Astrocyte (in vitro differentiated cells and primary cell): ENCODE measurements around the gene CIT. TPM values are rescaled to one million over a fixed set of nuclear protein-coding genes. Genes with fewer than 3 reads are reported as not detected.

Source experiments
- DNase-seq: peaks from one replicate; pipeline ENCODE4 v3.0.0-alpha.2; 2010; ENCODE audit warnings: low read depth
- FAIRE-seq: peaks from 2 replicates; lab custom pipeline; 2011; peaks lifted over from hg19 to GRCh38; lab: Jason Lieb, UNC
- H2AFZ ChIP-seq: 2 replicates; pipeline ENCODE4 v1.6.0; 2012; ENCODE audit warnings: low read depth, low read length, inconsistent platforms
- H3K27ac ChIP-seq: 2 replicates; pipeline ENCODE4 v1.5.1; 2011; ENCODE audit warnings: low read depth, low read length, inconsistent platforms
- H3K27me3 ChIP-seq: 2 replicates; pipeline ENCODE4 v1.6.0; 2011; ENCODE audit warnings: low read length, inconsistent platforms; ENCODE audit not compliant: insufficient read depth
- H3K36me3 ChIP-seq: 2 replicates; pipeline ENCODE4 v1.5.1; 2011; ENCODE audit warnings: low read length, inconsistent platforms; ENCODE audit not compliant: insufficient read depth
- H3K4me1 ChIP-seq: 2 replicates; pipeline ENCODE4 v1.5.1; 2011; ENCODE audit warnings: low read length, inconsistent platforms; ENCODE audit not compliant: insufficient read depth
- H3K4me2 ChIP-seq: 2 replicates; pipeline ENCODE4 v1.6.0; 2012; ENCODE audit warnings: low read length, inconsistent platforms
- H3K4me3 ChIP-seq: 2 replicates; pipeline ENCODE4 v1.5.1; 2011; ENCODE audit warnings: low read depth, mild to moderate bottlenecking, low read length, inconsistent platforms; ENCODE audit not compliant: insufficient read depth
- H3K79me2 ChIP-seq: 2 replicates; pipeline ENCODE4 v1.6.0; 2012; ENCODE audit warnings: mild to moderate bottlenecking, low read length, inconsistent platforms; ENCODE audit not compliant: insufficient read depth
- H3K9ac ChIP-seq: 2 replicates; pipeline ENCODE4 v1.6.0; 2012; ENCODE audit warnings: mild to moderate bottlenecking, low read length, inconsistent platforms
- H3K9me3 ChIP-seq: 2 replicates; pipeline ENCODE4 v1.5.1; 2012; ENCODE audit warnings: low read depth, mild to moderate bottlenecking, low read length, inconsistent platforms; ENCODE audit not compliant: insufficient read depth
- H4K20me1 ChIP-seq: 2 replicates; pipeline ENCODE4 v1.6.0; 2012; ENCODE audit warnings: low read length, inconsistent platforms; ENCODE audit not compliant: insufficient read depth
- H3K27ac Mint-ChIP-seq: one replicate; pipeline ENCODE4 v1.8.0; 2021; ENCODE audit warnings: mild to moderate bottlenecking, mixed read lengths; ENCODE audit not compliant: unreplicated experiment
- H3K27me3 Mint-ChIP-seq: one replicate; pipeline ENCODE4 v1.8.0; 2021; ENCODE audit warnings: low read depth, mixed read lengths; ENCODE audit not compliant: unreplicated experiment
- H3K36me3 Mint-ChIP-seq: one replicate; pipeline ENCODE4 v1.8.0; 2021; ENCODE audit warnings: low read depth, mixed read lengths; ENCODE audit not compliant: unreplicated experiment
- H3K4me1 Mint-ChIP-seq: one replicate; pipeline ENCODE4 v1.8.0; 2021; ENCODE audit warnings: low read depth, mixed read lengths; ENCODE audit not compliant: unreplicated experiment
- H3K4me3 Mint-ChIP-seq: one replicate; pipeline ENCODE4 v1.8.0; 2021; ENCODE audit warnings: mild to moderate bottlenecking, moderate library complexity, mixed read lengths; ENCODE audit not compliant: unreplicated experiment
- H3K9me3 Mint-ChIP-seq: one replicate; pipeline ENCODE4 v1.8.0; 2021; ENCODE audit warnings: mild to moderate bottlenecking, mixed read lengths; ENCODE audit not compliant: unreplicated experiment
- CTCF ChIP-seq: IDR thresholded peaks from 2 replicates; pipeline ENCODE4 v1.5.1; 2011; ENCODE audit warnings: low read depth, mild to moderate bottlenecking, inconsistent platforms, low read length, moderate library complexity; ENCODE audit not compliant: insufficient read depth
- EZH2 ChIP-seq: IDR thresholded peaks from 2 replicates; pipeline ENCODE4 v1.6.1; 2012; ENCODE audit warnings: mild to moderate bottlenecking, low read length, inconsistent platforms; ENCODE audit not compliant: insufficient read depth
- total RNA-seq: library from RNA; stranded (reverse); gene quantifications from 2 replicates; pipeline ENCODE4 v1.2.1, GENCODE V29; 2021

The CIT gene
- total RNA-seq, 1 donor from 2014 or later: 4.5 TPM

GRCh38 chr12:119694111-119694510, 183.0 kb downstream of the CIT start:
- H3K9me3 ChIP-seq: no peaks in the 10 kb centered on the region
- peaks cover 4% of the 10 kb centered on the region for H4K20me1 ChIP-seq
- H3K27me3 ChIP-seq: no peaks in the 10 kb centered on the region
- no peak overlapping the region for H3K4me3 ChIP-seq
- H3K27ac ChIP-seq: no peak overlapping the region
- Mint-ChIP-seq H3K4me3 (no peak overlapping the region), H3K9me3 (no peaks in the 10 kb centered on the region), H3K27me3 (no peaks in the 10 kb centered on the region), H3K36me3 (no peaks in the 10 kb centered on the region), H3K4me1 (no peaks in the 10 kb centered on the region), H3K27ac (no peak overlapping the region)
- FAIRE-seq: no peak
- peaks cover 3% of the 10 kb centered on the region for H3K36me3 ChIP-seq
- peaks cover 10% of the 10 kb centered on the region for H3K4me1 ChIP-seq
- no peak for DNase-seq
- no peak overlapping the region for H2AFZ ChIP-seq
- H3K9ac ChIP-seq: no peak overlapping the region
- no peak for TF ChIP-seq EZH2
- TF ChIP-seq CTCF: no peak
- no peaks in the 10 kb centered on the region for H3K79me2 ChIP-seq
- H3K4me2 ChIP-seq: no peak overlapping the region

- Histone ChIP-seq H2AFZ (no peak overlapping the region), H3K36me3 (peaks cover 3% of the 10 kb centered on the region), H3K27me3 (no peaks in the 10 kb centered on the region), H3K4me3 (no peak overlapping the region), H3K27ac (no peak overlapping the region), H3K4me1 (peaks cover 10% of the 10 kb centered on the region), H4K20me1 (peaks cover 4% of the 10 kb centered on the region), H3K9ac (no peak overlapping the region), H3K4me2 (peak overlapping the region; percentile 35), H3K79me2 (no peaks in the 10 kb centered on the region), H3K9me3 (no peaks in the 10 kb centered on the region)
- FAIRE-seq: no peak
- Mint-ChIP-seq H3K4me1 (no peaks in the 10 kb centered on the region), H3K9me3 (no peaks in the 10 kb centered on the region), H3K27me3 (no peaks in the 10 kb centered on the region), H3K4me3 (no peak overlapping the region), H3K27ac (no peak overlapping the region), H3K36me3 (no peaks in the 10 kb centered on the region)
- peak; percentile 69 for DNase-seq
- TF ChIP-seq CTCF: no peak
- TF ChIP-seq EZH2: no peak
These were observed 183.6 kb downstream of the CIT start for GRCh38 chr12:119693511-119693910.

GRCh38 chr12:119692997-119693396, 184.1 kb downstream of the CIT start:
- no peak for TF ChIP-seq CTCF
- no peak for TF ChIP-seq EZH2
- peak; percentile 97 for DNase-seq
- Mint-ChIP-seq H3K4me1 (no peaks in the 10 kb centered on the region), H3K4me3 (no peak overlapping the region), H3K27ac (no peak overlapping the region), H3K9me3 (no peaks in the 10 kb centered on the region), H3K27me3 (no peaks in the 10 kb centered on the region), H3K36me3 (no peaks in the 10 kb centered on the region)
- FAIRE-seq: peak; percentile 62
- no peak overlapping the region for H3K9ac ChIP-seq
- no peak overlapping the region for H2AFZ ChIP-seq
- no peaks in the 10 kb centered on the region for H3K9me3 ChIP-seq
- H3K27me3 ChIP-seq: no peaks in the 10 kb centered on the region
- H3K4me3 ChIP-seq: no peak overlapping the region
- H3K4me2 ChIP-seq: peak overlapping the region; percentile 35
- no peak overlapping the region for H3K27ac ChIP-seq
- H3K79me2 ChIP-seq: no peaks in the 10 kb centered on the region
- H3K36me3 ChIP-seq: peaks cover 3% of the 10 kb centered on the region
- peaks cover 4% of the 10 kb centered on the region for H4K20me1 ChIP-seq
- peaks cover 10% of the 10 kb centered on the region for H3K4me1 ChIP-seq
